Measurements from ENCODE around the gene INF2. TPM values are rescaled to one million over a fixed set of nuclear protein-coding genes. Genes with fewer than 3 reads are reported as not detected.

INF2 gene
- total RNA-seq, 6 experiments from 2014 or later = 47.5 to 98.2 (median 71.4) TPM

DNA sequence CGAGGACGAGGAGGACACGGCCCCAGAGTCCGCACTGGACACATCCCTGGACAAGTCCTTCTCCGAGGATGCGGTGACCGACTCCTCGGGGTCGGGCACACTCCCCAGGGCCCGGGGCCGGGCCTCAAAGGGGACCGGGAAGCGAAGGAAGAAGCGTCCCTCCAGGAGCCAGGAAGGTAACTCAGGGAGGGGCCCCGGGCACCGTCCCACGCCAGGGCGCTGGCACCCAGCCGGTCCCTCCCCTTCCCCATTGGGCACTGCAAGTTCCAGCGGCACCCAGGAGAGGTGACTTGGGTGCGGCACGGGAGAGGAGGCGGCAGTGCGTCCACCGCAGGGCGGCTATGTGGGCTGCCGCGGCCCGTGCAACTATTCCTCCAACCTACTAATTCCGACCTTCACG, 25.3 kb downstream of the INF2 start:
- no peak for DNase-seq
- WGBS (ENCODE audit: insufficient coverage, low coverage, low lambda C conversion rate, missing lambda C conversion rate) = 92% methylated on average over 13 of the region's 31 CpGs
- Histone ChIP-seq H3K27me3 (no peaks in the 10 kb centered on the region), H3K4me3 (no peak overlapping the region), H3K4me1 (no peaks in the 10 kb centered on the region), H3K9me3 (no peaks in the 10 kb centered on the region), H3K36me3 (peaks cover 0 to 58% (median 29%) of the 10 kb centered on the region in 4 donors), H3K27ac (no peak overlapping the region)
- no peak for TF ChIP-seq POLR2A (IDR thresholded peaks at IDR 0.05)
- TF ChIP-seq, protein P1, sequence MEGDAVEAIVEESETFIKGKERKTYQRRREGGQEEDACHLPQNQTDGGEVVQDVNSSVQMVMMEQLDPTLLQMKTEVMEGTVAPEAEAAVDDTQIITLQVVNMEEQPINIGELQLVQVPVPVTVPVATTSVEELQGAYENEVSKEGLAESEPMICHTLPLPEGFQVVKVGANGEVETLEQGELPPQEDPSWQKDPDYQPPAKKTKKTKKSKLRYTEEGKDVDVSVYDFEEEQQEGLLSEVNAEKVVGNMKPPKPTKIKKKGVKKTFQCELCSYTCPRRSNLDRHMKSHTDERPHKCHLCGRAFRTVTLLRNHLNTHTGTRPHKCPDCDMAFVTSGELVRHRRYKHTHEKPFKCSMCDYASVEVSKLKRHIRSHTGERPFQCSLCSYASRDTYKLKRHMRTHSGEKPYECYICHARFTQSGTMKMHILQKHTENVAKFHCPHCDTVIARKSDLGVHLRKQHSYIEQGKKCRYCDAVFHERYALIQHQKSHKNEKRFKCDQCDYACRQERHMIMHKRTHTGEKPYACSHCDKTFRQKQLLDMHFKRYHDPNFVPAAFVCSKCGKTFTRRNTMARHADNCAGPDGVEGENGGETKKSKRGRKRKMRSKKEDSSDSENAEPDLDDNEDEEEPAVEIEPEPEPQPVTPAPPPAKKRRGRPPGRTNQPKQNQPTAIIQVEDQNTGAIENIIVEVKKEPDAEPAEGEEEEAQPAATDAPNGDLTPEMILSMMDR (IDR thresholded peaks at IDR 0.05) = no peak
- intact Hi-C loops (cut with DNase I) = loop anchor here in 1 of 2 donors (5.0 kb wide), 1 partner anchor 62 kb away; no protein-coding TSS in a partner anchor
- no peak for ATAC-seq

DNA sequence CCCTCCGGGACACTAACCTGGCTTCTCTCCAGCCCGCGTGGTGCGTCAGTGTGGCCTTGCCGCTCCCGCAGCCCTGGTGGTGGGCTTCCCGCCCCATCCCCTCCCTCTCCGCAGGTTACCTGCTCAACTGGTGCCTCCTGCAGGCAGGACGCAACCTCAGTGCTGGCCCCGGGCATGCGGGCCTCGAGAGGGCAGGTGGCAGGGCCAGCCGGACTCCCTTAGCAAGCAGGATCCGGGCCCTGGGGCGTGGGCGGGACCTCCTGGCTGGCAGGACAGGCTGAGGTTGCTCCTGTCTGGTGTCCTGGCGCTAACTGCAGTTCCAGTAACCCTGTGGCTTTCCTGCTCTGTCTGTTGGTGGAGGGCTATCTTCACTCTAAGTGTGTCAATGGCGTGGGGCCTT, 26.0 kb downstream of the INF2 start:
- Histone ChIP-seq H3K4me1 (no peaks in the 10 kb centered on the region), H3K27me3 (no peaks in the 10 kb centered on the region), H3K4me3 (no peak overlapping the region), H3K9me3 (no peaks in the 10 kb centered on the region), H3K36me3 (peaks cover 0 to 53% (median 26%) of the 10 kb centered on the region in 4 donors), H3K27ac (no peak overlapping the region)
- 86% methylated on average over 7 of the region's 18 CpGs for WGBS (ENCODE audit: insufficient coverage, low coverage, low lambda C conversion rate, missing lambda C conversion rate)
- no peak for DNase-seq
- TF ChIP-seq POLR2A (IDR thresholded peaks at IDR 0.05) = no peak
- intact Hi-C loops (cut with DNase I) = no loop called here
- ATAC-seq = peak in 1 of 4 donors; percentile 9

DNA sequence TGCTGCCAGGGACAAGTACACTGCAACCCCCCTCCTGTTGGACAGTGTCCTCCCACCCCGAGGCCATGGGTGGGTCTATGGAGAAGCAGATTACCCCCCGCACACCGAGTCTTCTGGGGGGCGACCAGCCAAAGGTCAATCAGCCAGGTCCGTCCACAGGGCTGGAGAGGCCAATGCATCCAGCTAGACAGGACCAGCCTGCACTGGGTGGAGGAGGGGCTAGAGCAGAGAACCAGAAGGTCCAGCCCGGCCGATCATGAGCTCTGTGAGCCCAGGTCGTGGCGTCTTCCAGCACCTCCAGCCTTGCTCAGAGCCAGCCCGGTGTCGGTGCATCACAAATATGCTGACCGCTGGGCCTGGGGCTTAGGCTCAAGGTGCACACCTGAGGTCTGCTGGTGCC, 26.5 kb downstream of the INF2 start:
- H3K4me3 ChIP-seq = no peak overlapping the region
- intact Hi-C loops (cut with DNase I) = no loop called here
- no peaks in the 10 kb centered on the region for H3K4me1 ChIP-seq
- H3K27me3 ChIP-seq = no peaks in the 10 kb centered on the region
- WGBS (ENCODE audit: insufficient coverage, low coverage, low lambda C conversion rate, missing lambda C conversion rate) = no CpG with 5 or more reads among the region's 12 CpGs
- ATAC-seq (no peak), DNase-seq (no peak)
- H3K27ac ChIP-seq = no peak overlapping the region
- H3K36me3 ChIP-seq = peaks cover 0 to 49% (median 22%) of the 10 kb centered on the region in 4 donors
- TF ChIP-seq, protein P1 (IDR thresholded peaks at IDR 0.05) = no peak
- no peak for TF ChIP-seq POLR2A (IDR thresholded peaks at IDR 0.05)
- H3K9me3 ChIP-seq = no peaks in the 10 kb centered on the region

DNA sequence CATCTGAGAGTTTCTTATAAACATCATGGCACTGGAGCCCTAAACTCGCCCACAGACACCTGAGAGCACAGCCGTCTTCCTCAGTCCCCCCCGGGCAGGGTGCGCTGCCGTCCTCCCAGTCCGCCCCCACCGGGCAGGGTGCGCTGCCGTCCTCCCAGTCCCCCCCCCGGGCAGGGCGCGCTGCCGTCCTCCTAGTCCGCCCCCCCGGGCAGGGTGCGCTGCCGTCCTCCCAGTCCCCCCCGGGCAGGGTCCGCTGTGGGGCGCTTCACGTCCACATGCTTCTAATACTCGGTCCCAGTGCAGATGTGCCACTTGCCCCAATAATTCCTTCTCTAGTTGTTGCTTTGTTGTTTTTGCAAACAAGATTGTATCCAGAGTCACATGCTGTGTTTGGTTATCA, 27.7 kb downstream of the INF2 start:
- intact Hi-C loops (cut with DNase I) = no loop called here
- no peak for ATAC-seq
- Histone ChIP-seq H3K27me3 (no peaks in the 10 kb centered on the region), H3K27ac (no peak overlapping the region), H3K9me3 (no peaks in the 10 kb centered on the region), H3K4me1 (no peaks in the 10 kb centered on the region), H3K4me3 (no peak overlapping the region), H3K36me3 (peaks cover 0 to 36% (median 14%) of the 10 kb centered on the region in 4 donors)
- WGBS (ENCODE audit: insufficient coverage, low coverage, low lambda C conversion rate, missing lambda C conversion rate) = 93% methylated on average over 13 of the region's 22 CpGs
- DNase-seq = no peak
- TF ChIP-seq, protein P1 (IDR thresholded peaks at IDR 0.05) = no peak
- TF ChIP-seq POLR2A (IDR thresholded peaks at IDR 0.05) = no peak

DNA sequence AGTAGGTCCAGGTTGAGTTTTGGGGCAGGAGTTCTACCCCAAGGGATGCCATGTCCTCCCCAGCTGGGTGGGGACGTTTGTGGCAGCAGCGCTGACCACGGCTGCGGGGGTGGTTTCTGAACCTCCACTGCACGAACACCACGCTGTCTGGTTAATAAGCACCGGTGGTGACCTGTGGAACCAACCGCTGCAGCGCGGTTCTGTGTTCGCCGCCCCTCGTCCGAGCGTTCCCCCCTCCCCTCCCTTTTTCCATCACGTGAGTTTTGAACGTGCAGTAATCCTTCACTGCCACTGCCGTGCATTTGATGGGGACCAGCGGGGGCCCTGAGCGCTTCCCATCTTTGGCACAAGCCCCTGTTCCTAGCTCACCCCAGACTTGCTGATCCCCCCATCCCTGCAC, 28.2 kb downstream of the INF2 start:
- H3K4me3 ChIP-seq = no peak overlapping the region
- TF ChIP-seq, protein P1 (IDR thresholded peaks at IDR 0.05) = no peak
- TF ChIP-seq POLR2A (IDR thresholded peaks at IDR 0.05) = no peak
- DNase-seq = no peak
- intact Hi-C loops (cut with DNase I) = no loop called here
- no peaks in the 10 kb centered on the region for H3K27me3 ChIP-seq
- no peak overlapping the region for H3K27ac ChIP-seq
- WGBS (ENCODE audit: insufficient coverage, low coverage, low lambda C conversion rate, missing lambda C conversion rate) = 77% methylated on average over 18 of the region's 20 CpGs
- ATAC-seq = no peak
- H3K4me1 ChIP-seq = no peaks in the 10 kb centered on the region
- H3K36me3 ChIP-seq = peaks cover 0 to 31% (median 11%) of the 10 kb centered on the region in 4 donors
- no peaks in the 10 kb centered on the region for H3K9me3 ChIP-seq

Measured in right lobe of liver (tissue), 6 donors.